HG02973 (cell line): ENCODE measurements around the gene TMEM63A.
"Not testable (repeated sequence)": the region's sequence is repeated elsewhere in the genome, so short reads cannot be mapped to it uniquely, and the experiment has no call there.

Experiments
- ATAC-seq: cut with Tn5 transposase; IDR thresholded peaks from one replicate; pipeline ENCODE4 v1.9.1; 2021; ENCODE audit warnings: moderate library complexity; ENCODE audit not compliant: unreplicated experiment

Gene TMEM63A

DNA sequence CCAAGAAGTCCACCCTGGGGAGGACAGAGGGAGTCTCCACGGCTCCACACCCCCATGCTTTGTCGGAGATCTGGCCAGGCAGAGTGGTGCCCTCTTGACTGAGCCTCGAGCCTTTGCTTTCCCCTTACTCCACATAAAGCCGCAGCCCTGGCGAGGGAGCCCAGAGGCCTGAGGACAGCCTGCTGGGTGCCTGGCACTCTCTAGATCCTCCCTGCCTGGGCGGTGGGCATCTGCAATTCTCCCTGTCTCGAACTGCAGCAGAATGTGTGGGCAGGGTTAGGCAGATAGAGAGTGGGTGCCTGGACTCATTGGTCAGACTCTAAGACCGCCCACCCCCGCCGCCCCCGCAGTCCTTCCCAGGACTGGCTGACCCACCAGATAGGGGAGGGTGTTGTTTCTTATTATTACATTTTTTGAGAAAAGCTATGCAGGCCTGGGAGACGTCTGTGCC, 58.3 kb downstream of the TMEM63A start:
- ATAC-seq = no peak

DNA sequence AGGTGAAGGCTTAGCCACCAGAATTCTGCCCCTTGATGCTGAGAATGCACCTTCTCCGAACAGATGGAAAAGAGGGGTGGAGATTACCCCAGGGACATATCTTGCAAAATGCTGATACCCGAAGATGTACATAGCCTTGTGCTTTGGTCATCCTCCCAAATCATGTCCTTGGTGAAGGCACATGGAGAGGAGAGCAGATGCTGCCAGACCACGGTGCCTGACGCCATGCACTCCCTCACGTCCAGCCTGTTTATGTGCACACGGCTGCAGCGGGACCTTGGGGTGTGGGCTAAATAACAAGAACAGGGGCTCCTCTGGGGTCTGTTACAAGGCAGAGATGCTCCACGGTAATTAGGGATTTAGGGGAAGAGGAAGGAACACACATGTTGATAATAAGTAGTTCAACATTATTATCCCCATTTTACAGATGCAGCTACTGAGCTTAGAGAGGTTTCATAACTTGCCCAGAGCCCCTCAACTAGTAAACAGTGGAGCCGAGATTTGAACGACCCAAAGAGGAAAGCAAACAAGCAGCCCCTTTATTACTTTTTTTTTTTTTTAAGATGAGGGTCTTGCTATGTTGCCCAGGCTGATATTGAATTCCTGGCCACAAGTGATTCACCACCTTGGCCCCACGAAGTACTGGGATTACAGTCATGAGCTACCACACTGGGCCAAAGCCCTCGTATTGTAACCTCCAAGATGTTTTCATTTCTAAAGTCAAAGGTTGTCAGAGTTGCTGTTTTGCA, 59.4 kb downstream of the TMEM63A start:
- no peak for ATAC-seq

DNA sequence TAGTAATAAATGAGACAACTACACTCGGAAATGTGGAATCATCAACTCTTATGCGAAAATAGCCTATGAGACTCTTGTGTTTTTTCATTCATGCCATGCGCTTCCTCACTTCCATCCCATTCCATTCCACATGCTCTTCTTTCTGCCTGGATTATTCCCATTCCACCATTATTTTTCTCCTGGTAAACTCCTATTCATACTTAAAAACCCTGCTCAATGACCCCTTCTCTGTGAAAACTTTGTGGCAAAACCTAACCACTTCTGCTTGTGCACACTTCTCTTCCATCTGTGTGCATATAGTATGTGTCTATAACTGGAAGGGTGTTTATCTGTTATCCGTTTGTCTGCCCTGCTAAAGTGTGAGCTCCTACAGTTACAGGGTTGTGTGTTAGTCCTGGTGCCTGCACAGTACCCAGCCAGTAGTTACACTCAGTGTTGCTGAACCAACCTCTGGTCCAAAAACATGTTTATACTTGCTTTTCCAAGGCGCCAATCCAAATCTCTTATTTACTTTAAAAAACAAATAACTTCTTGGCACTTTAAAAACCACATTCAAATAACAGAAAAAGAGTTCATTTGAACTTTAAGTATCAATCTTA, 61.6 kb downstream of the TMEM63A start:
- no peak for ATAC-seq

DNA sequence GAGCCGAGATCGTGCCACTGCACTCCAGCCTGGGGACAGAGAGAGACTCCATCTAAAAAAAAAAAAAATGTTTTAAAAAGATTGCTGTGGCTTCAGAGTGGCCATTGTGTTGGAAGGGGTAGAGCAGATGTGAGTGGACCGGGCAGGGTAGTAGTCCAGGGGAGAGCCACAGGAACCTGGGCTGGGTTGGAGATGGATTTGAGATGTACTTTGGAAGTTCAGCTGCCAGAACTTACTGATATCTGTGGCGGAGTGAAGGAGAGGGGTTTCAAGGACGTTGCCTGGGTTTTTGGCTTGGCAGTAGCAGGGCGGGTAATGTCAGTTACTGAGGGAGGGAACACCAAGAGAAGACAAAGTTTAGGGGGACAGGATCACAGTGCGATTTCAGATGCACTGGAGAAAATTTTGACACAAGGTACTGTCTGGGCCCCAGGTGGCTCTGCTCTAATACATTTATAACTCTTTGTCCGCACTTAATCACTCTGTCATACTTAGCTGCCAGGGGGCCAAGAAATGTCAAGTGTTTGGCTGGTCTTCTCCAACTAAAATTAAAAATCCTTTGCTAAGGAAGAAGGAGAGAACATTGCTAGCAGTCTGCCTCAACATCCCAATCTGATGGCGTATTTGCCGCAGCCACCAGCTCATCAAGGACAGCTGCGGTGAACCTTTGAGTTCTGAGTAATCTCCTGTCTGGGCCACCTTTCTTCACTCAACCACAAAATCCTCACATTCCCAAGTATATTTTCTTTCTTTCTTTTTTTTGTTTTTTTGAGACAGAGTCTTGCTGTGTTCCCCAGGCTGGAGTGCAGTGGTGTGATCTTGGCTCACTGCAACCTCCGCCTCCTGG, 62.6 kb downstream of the TMEM63A start:
- no peak for ATAC-seq

DNA sequence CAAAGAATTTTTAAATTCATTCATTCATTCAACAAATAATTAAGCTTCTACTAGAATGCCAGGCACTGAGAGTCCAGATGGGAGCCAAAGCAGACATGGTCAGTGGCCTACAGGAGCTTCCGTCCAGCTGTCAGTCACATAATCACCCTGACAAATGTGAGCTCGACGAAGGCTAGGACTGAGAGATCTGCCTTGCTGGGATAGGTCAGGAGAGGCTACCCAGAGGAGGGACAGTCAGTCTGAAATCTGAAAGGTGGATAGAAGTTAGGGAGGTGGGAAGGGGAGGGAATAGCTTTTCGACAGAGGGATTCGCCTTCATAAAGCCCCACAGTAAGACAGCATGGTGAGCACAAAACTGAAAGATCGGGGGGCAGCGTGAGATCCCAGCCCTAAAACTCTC, 64.0 kb downstream of the TMEM63A start:
- no peak for ATAC-seq

DNA sequence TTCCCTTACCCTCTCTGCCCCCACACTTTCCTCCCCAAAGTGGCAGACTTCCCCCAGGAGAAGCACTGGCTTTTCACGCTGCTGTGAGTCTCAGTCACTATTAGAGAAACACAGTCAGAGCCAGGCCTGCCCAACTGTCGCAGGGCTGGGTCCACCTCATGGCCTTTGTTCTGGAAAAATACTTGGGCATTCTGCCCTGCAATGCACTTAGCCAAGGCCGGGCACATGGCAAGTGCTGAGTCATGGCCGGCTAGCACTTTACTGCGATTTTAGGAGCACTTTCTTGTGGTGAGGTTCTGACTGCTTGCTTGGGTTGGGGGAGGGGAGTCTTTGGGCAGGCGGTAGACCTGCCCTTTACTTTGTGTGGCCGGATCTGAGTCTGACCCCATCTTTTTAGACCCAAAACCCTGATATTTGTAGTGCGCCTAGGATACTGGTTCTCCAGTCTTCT, 64.5 kb downstream of the TMEM63A start:
- no peak for ATAC-seq

DNA sequence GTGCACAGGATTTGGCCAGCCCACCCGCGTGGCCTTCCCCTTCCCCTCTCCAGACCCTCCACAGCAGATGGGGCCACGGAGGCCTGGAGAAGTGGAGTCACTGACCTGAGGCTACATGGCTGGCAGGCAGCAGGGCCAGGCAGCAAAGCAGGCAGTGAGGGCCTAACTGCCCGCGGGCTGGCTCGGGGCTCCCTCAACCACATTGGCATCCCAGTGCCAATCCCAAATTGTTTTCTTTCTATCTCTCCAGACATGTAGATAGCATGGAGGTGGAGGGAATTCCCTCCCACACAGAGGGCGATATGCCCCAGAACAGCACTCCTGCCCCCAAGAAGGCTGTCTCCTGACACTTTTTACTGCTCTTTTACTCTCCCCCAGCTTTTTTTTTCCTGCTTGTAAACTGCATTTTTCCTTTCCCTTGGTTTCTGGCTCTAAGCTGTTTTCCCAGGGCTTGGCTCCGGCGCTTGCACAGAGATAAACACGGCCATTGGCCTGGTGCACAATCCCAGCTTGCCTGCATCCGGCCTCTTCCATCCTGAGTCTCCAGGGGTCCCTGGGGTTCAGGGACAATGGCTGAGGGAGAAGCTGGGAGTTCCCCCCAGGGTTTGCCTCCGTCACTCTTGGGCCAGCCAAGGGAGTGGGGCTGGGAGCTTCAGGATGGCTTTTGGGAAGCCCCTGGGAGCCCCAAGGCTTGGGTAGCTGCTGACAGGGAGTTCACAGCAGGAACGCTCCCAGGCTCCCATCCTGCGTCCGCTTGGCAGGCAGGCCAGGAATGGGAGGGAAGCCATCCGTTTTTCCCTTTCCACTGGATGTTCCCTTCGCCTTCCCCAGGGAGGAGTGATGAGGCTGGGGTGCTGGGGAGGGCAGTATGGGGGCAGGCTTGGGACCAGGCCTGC, 65.3 kb downstream of the TMEM63A start:
- no peak for ATAC-seq

DNA sequence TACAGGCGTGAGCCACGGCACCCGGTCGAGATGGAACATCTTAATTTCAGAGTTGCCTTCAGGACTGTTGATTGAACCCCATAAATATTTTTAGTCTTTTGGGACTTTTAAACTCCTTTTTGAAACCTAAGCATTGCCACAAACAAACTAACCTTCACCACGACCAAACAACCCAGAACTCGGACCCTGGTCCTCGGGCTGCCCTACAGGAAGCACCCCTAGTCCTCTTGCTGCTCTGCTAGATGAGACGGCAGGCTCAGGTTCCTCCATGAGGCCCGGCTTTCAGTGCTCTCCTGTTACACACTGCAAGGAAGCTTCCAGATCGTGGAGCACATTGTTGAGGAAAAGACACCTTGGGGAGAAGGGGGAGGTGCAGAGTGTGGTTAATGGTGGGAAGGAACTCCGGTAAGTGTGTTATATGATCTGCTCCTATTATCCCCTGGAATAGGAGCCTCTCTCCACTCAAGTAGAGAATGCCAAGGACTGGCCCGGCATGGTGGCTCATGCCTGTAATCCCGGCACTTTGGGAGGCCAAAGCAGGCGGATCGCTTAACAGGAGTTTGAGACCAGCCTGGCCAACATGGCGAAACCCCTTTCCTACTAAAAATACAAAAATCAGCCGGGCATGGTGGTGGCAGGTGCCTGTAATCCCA, 66.5 kb downstream of the TMEM63A start:
- no peak for ATAC-seq

DNA sequence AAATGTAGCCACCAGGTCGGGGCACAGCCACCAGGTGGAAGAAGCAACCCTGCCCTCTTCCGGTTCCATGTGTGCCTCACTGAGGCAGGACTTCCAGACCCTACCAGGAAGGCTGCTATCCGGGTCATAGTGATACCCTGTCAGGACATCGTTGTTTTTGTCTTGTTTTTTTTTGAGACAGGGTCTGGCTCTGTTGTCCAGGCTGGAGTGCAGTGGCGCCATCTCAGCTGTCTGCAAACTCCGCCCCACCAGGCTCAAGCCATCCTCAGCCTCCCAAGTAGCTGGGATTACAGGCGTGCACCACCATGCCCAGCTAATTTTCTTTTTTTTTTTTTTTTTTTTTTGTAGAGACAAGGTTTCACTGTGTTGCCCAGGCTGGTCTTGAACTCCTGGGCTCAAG, 67.1 kb downstream of the TMEM63A start:
- ATAC-seq = not testable (repeated sequence)

DNA sequence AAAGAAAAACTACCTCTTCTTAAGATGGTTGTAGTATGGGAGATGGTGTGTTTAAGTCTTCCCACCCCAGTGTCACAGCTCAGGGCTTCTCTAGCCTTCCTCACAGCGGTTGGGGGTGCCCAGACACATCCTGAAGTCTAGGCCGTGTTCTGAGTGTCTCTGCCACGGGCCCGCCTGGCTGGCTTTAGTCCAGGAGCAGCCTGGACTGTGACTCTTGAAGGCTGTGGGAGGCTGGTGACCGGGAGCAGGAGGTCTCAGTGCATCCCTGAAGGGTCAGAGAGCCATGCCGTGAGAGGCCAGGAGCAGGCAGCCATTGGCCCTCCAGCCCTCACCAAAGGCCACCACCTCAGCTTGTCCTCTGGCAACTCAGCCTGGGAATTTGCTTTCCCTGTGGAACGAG, 67.8 kb downstream of the TMEM63A start:
- no peak for ATAC-seq

DNA sequence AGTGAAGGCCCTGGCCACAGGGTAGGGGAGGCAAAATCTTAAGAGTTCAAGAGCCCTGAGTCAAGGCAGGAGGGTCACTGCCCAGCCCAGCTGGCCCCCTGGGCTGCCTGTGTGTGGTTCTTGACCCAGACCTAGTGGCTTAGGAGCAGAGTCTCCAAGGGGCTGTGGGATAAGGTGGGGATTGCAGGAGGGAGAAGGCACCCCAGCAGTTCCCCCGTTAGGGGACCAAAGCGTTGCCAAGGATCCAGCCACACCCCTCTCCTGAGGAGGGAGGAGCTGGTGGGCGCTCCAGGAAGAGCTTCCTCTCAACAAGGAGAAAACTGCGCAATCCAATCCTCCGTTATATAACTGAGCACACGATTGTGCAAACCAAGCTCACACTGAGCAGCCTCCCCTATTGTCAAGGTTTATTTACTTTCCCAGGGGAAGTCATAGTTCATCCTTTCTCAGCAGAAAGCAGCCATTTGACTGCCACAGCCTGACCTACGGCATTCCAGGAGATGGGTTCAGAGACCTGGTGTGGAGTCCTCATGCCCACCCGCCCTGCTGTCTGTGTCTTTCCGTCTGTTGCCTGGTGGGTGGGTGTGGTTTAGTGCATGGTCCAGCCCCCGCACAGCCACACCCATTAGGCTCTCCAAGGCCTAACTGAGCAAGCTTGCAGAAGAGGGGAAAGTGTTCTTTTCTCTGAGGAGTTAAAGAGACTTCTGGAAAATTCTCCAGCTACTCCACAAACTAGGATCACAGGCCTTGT, 68.8 kb downstream of the TMEM63A start:
- ATAC-seq = no peak

DNA sequence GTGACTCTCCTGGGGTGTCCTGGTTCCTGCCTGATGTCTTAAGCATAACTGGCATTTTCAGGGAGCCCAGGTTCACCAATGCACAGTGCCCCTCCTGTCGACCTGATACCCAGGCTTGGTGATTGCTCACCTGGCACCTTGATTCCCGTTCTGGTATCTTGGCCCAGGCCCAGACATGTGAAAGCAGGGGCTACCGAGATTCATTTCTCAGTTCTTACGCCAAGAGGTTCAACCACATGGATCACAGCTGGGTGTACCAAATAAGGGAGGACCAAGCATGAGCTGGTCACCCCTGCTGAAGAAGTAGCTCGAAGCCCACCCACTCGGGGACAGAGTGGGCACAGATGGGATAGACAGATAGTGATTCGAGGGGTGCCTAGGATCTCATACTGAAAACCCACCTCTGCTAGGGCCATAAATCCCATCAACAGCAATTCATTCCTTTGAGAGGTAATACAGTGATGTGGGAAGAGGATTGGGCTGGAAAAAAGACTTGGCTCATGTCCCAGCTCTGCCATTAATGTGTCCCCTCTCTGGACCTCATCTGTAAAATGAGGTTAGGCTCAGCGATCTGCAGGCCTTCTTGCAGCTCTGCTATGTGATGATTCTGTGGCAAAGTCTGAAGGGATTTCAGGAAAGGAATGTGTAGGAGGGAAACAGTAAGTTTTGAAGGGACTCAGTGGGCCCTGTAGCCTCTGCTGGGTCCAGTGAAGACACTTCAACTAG, 69.5 kb downstream of the TMEM63A start:
- no peak for ATAC-seq

DNA sequence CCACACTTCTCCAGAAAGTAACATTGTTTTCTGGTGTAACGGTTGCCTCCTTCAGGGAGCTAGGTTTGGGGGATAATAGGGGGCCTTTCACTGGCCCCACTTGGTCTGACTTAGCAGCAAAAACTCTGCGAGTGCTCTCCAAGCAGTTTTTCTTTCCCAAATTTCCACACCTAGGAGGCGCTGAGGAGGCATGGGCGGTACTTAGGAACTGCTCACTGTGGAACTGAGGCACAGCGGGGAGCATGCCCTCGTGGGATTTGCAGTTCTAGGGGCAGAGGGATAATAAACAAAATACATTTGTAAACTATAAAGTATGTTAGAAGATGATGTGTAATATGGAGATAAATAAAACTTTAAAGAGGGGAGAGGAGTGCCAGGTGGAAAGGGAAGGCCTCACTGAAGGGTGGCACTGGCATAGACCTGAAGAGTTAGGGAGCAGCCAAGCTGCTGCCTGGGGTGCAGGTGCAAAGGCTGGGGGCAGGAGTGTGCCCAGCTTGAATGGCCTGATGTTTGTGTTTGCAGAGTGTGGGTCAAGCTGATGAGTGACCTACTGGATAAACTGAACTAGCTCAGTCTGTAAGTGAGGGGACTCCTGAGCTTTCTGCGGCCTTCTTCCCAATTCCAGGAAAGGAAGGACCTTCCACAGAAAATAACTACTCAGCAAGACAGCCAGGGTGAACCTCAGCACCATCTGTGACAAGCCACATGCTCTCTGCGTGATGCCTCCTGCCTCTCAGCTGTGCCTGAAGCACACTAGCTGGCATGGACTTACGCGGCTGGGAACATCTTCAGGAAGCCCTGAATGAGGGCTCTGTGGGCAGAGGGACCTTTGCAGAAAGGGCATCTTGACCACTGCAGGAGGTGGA, 70.3 kb downstream of the TMEM63A start:
- ATAC-seq = no peak

DNA sequence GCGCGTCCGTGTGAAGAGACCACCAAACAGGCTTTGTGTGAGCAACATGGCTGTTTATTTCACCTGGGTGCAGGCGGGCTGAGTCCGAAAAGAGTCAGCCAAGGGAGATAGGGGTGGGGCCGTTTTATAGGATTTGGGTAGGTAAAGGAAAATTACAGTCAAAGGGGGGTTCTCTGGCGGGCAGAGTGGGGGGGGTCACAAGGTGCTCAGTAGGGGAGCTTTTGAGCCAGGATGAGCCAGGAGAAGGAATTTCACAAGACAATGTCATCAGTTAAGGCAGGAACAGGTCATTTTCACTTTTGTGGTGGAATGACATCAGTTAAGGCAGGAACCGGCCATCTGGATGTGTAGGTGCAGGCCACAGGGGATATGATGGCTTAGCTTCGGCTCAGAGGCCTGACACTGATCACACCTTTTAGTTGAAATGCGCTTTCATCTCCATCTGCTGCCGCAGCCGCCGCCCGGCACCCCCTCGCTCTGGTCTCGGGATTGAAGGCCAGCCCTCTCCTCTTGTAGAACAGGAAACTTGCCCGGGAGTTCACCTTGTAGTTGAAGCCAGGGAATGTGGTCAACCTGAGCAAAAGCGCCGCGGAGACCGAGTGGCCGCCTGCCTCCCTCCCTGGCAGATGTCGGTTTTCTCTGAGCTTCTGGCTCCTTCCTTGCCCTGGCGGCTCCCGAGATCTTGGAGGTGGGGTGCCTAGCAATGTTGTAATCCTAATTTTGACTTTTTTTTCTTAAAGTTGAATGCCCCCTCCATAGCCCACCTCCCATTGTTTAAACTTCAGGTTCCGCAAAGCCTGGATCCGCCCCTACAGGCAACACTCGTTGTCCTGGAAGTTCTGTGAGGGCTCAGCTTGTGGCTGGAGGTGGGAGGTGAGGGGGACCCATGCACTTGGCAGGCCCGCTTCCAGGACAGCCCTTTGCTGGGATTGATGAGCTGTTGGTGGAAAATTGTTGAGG, 71.3 kb downstream of the TMEM63A start:
- ATAC-seq = not testable (repeated sequence)

DNA sequence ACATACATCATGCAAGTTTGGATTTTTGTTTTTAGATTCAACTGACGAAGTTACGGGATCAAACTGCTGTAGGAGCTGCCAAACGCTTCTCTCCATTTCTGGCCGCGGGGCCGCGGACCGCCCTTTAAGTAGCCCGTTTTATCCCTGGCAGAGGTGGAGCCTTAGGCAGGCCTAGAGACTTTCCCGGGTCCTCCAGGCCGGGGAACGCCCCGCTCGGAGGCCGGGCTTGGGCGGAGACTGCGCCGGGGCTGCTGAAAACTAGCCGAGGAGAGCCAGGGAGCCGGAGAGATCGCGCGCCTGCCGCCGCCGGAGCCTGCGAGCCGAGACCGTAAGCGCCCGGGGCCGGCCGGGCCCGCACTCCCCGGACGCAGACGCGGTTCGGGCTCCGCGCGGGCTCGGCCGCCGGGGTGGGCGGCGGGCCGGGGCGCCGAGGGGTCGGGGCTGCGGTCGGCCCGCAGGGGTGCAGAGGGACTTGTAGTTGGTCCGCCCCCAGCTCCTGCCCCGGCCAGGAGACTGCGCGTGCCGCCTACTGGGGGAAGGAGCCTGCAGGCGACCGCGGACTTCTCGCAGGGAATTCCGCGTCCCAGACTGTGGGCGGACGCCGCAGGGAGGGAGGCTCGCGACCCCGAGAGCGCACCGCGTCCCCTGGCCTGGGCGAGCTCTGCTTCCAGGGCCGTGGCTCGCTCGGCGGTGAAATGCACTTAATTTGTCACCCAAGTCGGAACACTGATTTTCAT, 72.2 kb downstream of the TMEM63A start, which contains the start of gene EPHX1:
Gene EPHX1 (plus strand): TSS at position 283 of the 737 bp plus-strand sequence. CDS start 18,606 bp downstream, outside the sequence.
- peak; percentile 93 for ATAC-seq

DNA sequence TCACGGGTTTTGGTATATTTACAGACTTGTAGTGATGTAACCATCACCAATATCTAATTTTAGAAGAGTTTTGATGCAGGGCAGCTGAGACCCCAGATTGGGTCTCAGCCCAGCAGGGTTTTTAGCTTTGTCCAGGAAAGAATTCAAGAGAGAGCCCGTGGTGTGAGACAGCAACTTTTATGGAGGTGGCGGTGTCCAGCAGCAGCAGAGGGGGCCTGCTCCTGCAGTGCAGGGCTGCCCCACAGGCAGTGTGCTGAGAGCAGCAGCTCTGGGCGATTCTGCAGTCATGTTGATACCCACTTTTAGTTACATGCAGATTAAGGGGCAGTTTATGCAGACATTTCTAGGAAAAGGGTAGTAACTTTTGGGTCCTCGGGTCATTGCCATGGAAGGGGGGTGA, 74.0 kb downstream of the TMEM63A start:
- no peak for ATAC-seq
